K562 (cell line): ENCODE measurements around the gene SYNGR4. TPM values are rescaled to one million over a fixed set of nuclear protein-coding genes. Genes with fewer than 3 reads are reported as not detected.

Experiments used
- ELF4 ChIP-seq: fragments of 450-650 bp; formaldehyde crosslinking; IDR thresholded peaks from 2 replicates; pipeline ENCODE4 v1.4.0; 2022; ENCODE audit warnings: missing genetic modification characterization
- FOXK1 ChIP-seq: sonication (generic); formaldehyde crosslinking; IDR thresholded peaks from 2 replicates; pipeline ENCODE4 v1.8.0; 2022; ENCODE audit warnings: missing genetic modification reagents, mild to moderate bottlenecking, borderline replicate concordance
- HIVEP1 ChIP-seq: fragments of 250-450 bp; sonication (Bioruptor Pico); IDR thresholded peaks from 2 replicates; pipeline ENCODE4 v1.4.0; 2020; ENCODE audit warnings: mild to moderate bottlenecking
- IFI16 ChIP-seq: fragments of 250-450 bp; sonication (Bioruptor Pico); IDR thresholded peaks from 2 replicates; pipeline ENCODE4 v2.1.2; 2022; ENCODE audit warnings: mild to moderate bottlenecking, inconsistent platforms
- SMARCA5 ChIP-seq: fragments of 450-650 bp; IDR thresholded peaks from 2 replicates; pipeline ENCODE4 v1.6.1; 2016
- TOE1 ChIP-seq, 2 experiments: fragments of 450-650 bp in 1 of 2; sonication (generic) in 1 of 2; formaldehyde crosslinking in 1 of 2; IDR thresholded peaks; 2 replicates each; pipeline versions ENCODE4 v1.7.1 to v1.8.0; 2016 to 2022; ENCODE audit warnings: borderline replicate concordance in 2 of 2, mild to moderate bottlenecking in 2 of 2, antibody characterized with exemption in 1 of 2, inconsistent platforms in 1 of 2, low read depth in 1 of 2, missing genetic modification reagents in 1 of 2, moderate library complexity in 1 of 2
- ZC3H8 ChIP-seq: fragments of 450-650 bp; IDR thresholded peaks from 2 replicates; pipeline ENCODE4 v1.6.1; 2017
- ZKSCAN8 ChIP-seq: fragments of 200-800 bp; sonication (Bioruptor generic); IDR thresholded peaks from 2 replicates; pipeline ENCODE4 v1.6.1; 2016; ENCODE audit warnings: missing genetic modification characterization, missing compliant biosample characterization
- ZNF140 ChIP-seq: fragments of 250-450 bp; sonication (Bioruptor Pico); IDR thresholded peaks from 2 replicates; pipeline ENCODE4 v1.8.0; 2021; ENCODE audit warnings: moderate library complexity, mild to moderate bottlenecking, inconsistent platforms
- ZNF444 ChIP-seq: fragments of 250-450 bp; sonication (Bioruptor Pico); IDR thresholded peaks from 2 replicates; pipeline ENCODE4 v1.4.0; 2020; ENCODE audit warnings: mild to moderate bottlenecking, moderate library complexity
- polyA plus RNA-seq, 8 experiments: library from polyadenylated mRNA; depleted of rRNA in 4 of 8; stranded (reverse) in 5 of 8; unstranded in 3 of 8; fragments of >200 nt; fragmentation: Nextera tagmentation in 2 of 8; fragmentation: Illumina TruSeq in 1 of 8; extraction: Ambion mirVana in 2 of 8; extraction: Trizol in 1 of 8; gene quantifications; 2 replicates each; pipeline versions ENCODE4 v1.2.1 to v1.2.3, GENCODE V29; 2011 to 2014; ENCODE audit warnings: inconsistent platforms in 1 of 8, missing spikeins in 1 of 8
- total RNA-seq, 7 experiments: library from RNA; depleted of rRNA in 6 of 7; stranded (reverse); fragments of >200 nt in 6 of 7; fragmentation: Illumina TruSeq in 2 of 7; extraction: Trizol in 2 of 7; gene quantifications; 2 replicates each; pipeline versions ENCODE4 v1.2.1 to v1.2.3, GENCODE V29; 2011 to 2021; ENCODE audit warnings: low replicate concordance in 1 of 7
- TF ChIP-seq, protein P1 (sequence below): sonication (generic); formaldehyde crosslinking; IDR thresholded peaks from 2 replicates; pipeline ENCODE4 v1.8.1; 2023; ENCODE audit warnings: mild to moderate bottlenecking, missing genetic modification reagents
- TF ChIP-seq, protein P2 (sequence below): fragments of 450-650 bp; IDR thresholded peaks from 2 replicates; pipeline ENCODE4 v1.7.1; 2018; ENCODE audit warnings: mild to moderate bottlenecking, low read depth; ENCODE audit not compliant: partially characterized antibody
- TF ChIP-seq, protein P3 (sequence below): sonication (generic); formaldehyde crosslinking; IDR thresholded peaks from 2 replicates; pipeline ENCODE4 v1.8.0; 2022; ENCODE audit warnings: mild to moderate bottlenecking, low read depth, missing genetic modification reagents
- TF ChIP-seq, protein P4 (sequence below): fragments of 450-650 bp; conservative IDR thresholded peaks from 2 replicates; pipeline ENCODE4 v1.6.1; 2016; ENCODE audit warnings: missing genetic modification characterization, low read depth, mild to moderate bottlenecking, missing compliant biosample characterization, moderate library complexity
- TF ChIP-seq, protein P5 (sequence below), 2 experiments: fragments of 450-650 bp in 1 of 2; sonication (generic) in 1 of 2; formaldehyde crosslinking; conservative IDR thresholded peaks; 2 replicates each; pipeline versions ENCODE4 v1.4.0 to v1.8.1; 2020 to 2022; ENCODE audit warnings: mild to moderate bottlenecking in 1 of 2, missing genetic modification reagents in 1 of 2

SYNGR4 gene
- total and polyA plus RNA-seq, 9 of the 15 experiments (the other 6 are each of a cell fraction or from before 2014, with no cell fraction given): 0.07 to 0.14 TPM; not detected in 7

DNA sequence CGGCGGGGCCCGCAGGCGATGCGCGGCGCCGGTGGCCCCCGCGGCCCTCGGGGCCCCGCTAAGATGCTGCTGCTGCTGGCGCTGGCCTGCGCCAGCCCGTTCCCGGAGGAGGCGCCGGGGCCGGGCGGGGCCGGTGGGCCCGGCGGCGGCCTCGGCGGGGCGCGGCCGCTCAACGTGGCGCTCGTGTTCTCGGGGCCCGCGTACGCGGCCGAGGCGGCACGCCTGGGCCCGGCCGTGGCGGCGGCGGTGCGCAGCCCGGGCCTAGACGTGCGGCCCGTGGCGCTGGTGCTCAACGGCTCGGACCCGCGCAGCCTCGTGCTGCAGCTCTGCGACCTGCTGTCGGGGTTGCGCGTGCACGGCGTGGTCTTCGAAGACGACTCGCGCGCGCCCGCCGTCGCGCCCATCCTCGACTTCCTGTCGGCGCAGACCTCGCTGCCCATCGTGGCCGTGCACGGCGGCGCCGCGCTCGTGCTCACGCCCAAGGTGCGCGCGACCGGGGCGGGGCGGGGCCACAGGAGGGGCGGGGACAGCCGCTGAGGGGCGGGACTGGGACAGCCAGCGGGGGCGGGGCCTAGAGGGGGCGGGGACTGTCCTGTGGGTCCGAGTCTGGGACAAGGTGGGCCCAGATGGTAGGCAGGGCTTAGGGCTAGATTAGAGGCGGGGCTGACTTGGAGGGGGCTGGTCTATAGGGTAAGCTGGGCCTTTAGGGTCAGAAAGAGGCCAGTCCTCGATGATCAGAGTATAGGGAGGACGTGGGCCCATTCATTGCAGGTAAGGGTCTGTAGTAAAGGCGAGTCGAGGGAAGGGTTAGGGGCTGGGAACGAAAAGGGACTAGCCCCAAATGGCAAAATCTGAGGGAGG is 34.4 kb downstream of the SYNGR4 start (continued):
- TF ChIP-seq, protein P1, sequence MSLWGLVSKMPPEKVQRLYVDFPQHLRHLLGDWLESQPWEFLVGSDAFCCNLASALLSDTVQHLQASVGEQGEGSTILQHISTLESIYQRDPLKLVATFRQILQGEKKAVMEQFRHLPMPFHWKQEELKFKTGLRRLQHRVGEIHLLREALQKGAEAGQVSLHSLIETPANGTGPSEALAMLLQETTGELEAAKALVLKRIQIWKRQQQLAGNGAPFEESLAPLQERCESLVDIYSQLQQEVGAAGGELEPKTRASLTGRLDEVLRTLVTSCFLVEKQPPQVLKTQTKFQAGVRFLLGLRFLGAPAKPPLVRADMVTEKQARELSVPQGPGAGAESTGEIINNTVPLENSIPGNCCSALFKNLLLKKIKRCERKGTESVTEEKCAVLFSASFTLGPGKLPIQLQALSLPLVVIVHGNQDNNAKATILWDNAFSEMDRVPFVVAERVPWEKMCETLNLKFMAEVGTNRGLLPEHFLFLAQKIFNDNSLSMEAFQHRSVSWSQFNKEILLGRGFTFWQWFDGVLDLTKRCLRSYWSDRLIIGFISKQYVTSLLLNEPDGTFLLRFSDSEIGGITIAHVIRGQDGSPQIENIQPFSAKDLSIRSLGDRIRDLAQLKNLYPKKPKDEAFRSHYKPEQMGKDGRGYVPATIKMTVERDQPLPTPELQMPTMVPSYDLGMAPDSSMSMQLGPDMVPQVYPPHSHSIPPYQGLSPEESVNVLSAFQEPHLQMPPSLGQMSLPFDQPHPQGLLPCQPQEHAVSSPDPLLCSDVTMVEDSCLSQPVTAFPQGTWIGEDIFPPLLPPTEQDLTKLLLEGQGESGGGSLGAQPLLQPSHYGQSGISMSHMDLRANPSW (CRISPR knock-in tag): no peak
- TF ChIP-seq ZC3H8 (0 out of 2 replicates have a peak, but pooled peaks have one; percentile 55), FOXK1 (CRISPR knock-in tag) (no peak), ELF4 (CRISPR knock-in tag) (peak; percentile 73; the same call in 1 of the 2 replicates), HIVEP1 (CRISPR knock-in tag) (no peak), ZKSCAN8 (CRISPR knock-in tag) (no peak), ZNF140 (no peak), TOE1 (IDR thresholded peaks at IDR 0.05; ENCODE audit: borderline replicate concordance) (no peak), TOE1 (CRISPR knock-in tag; IDR thresholded peaks at IDR 0.05; ENCODE audit: borderline replicate concordance, low read depth) (no peak), IFI16 (CRISPR knock-in tag) (no peak), ZNF444 (CRISPR knock-in tag) (no peak), SMARCA5 (no peak)
- TF ChIP-seq, protein P2, sequence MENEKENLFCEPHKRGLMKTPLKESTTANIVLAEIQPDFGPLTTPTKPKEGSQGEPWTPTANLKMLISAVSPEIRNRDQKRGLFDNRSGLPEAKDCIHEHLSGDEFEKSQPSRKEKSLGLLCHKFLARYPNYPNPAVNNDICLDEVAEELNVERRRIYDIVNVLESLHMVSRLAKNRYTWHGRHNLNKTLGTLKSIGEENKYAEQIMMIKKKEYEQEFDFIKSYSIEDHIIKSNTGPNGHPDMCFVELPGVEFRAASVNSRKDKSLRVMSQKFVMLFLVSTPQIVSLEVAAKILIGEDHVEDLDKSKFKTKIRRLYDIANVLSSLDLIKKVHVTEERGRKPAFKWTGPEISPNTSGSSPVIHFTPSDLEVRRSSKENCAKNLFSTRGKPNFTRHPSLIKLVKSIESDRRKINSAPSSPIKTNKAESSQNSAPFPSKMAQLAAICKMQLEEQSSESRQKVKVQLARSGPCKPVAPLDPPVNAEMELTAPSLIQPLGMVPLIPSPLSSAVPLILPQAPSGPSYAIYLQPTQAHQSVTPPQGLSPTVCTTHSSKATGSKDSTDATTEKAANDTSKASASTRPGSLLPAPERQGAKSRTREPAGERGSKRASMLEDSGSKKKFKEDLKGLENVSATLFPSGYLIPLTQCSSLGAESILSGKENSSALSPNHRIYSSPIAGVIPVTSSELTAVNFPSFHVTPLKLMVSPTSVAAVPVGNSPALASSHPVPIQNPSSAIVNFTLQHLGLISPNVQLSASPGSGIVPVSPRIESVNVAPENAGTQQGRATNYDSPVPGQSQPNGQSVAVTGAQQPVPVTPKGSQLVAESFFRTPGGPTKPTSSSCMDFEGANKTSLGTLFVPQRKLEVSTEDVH: no peak
- TF ChIP-seq, protein P3, sequence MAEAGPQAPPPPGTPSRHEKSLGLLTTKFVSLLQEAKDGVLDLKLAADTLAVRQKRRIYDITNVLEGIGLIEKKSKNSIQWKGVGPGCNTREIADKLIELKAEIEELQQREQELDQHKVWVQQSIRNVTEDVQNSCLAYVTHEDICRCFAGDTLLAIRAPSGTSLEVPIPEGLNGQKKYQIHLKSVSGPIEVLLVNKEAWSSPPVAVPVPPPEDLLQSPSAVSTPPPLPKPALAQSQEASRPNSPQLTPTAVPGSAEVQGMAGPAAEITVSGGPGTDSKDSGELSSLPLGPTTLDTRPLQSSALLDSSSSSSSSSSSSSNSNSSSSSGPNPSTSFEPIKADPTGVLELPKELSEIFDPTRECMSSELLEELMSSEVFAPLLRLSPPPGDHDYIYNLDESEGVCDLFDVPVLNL (CRISPR knock-in tag): no peak
- TF ChIP-seq, protein P4, sequence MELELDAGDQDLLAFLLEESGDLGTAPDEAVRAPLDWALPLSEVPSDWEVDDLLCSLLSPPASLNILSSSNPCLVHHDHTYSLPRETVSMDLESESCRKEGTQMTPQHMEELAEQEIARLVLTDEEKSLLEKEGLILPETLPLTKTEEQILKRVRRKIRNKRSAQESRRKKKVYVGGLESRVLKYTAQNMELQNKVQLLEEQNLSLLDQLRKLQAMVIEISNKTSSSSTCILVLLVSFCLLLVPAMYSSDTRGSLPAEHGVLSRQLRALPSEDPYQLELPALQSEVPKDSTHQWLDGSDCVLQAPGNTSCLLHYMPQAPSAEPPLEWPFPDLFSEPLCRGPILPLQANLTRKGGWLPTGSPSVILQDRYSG (tag): no peak; the same call in 1 of the 2 replicates
- TF ChIP-seq, protein P5, sequence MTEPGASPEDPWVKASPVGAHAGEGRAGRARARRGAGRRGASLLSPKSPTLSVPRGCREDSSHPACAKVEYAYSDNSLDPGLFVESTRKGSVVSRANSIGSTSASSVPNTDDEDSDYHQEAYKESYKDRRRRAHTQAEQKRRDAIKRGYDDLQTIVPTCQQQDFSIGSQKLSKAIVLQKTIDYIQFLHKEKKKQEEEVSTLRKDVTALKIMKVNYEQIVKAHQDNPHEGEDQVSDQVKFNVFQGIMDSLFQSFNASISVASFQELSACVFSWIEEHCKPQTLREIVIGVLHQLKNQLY (CRISPR knock-in tag; conservative IDR thresholded peaks at IDR 0.05): no peak
